Stomach (tissue), 19 donors: ENCODE data around the gene AIFM3. TPM values are rescaled to one million over a fixed set of nuclear protein-coding genes. Genes with fewer than 3 reads are reported as not detected.

ENCODE experiments used
- DNase-seq, 2 donors: peaks; one replicate each; pipeline versions ENCODE4 v3.0.0 to v3.0.0-alpha.2; 2013 to 2019
- H3K27ac ChIP-seq, 5 donors: fragments of 200-600 bp in 4 of 5; sonication (generic) in 4 of 5; one replicate each; pipeline ENCODE4 v1.5.1; 2013 to 2019; ENCODE audit warnings: mild to moderate bottlenecking in 1 of 5, moderate library complexity in 1 of 5
- H3K27me3 ChIP-seq, 3 donors: fragments of 200-600 bp; sonication (generic); one replicate each; pipeline ENCODE4 v1.5.1; 2017 to 2019; ENCODE audit warnings: mixed run types in 1 of 3
- H3K36me3 ChIP-seq, 4 donors: fragments of 200-600 bp; sonication (generic); 1 replicate in 3 of 4; 2 replicates in 1 of 4; pipeline ENCODE4 v1.5.1; 2016 to 2019
- H3K4me1 ChIP-seq, 4 donors: fragments of 200-600 bp; sonication (generic); one replicate each; pipeline ENCODE4 v1.5.1; 2016 to 2019
- H3K4me3 ChIP-seq, 4 donors: fragments of 200-600 bp; sonication (generic) in 3 of 4; one replicate each; pipeline ENCODE4 v1.5.1; 2016 to 2019; ENCODE audit warnings: mild to moderate bottlenecking in 1 of 4
- H3K9me3 ChIP-seq, 4 donors: fragments of 200-600 bp; sonication (generic); one replicate each; pipeline ENCODE4 v1.5.1; 2016 to 2019
- CTCF ChIP-seq, 7 experiments: fragments of 450-650 bp in 4 of 7; fragments of 200-600 bp in 3 of 7; sonication (generic) in 3 of 7; IDR thresholded peaks; one replicate each; pipeline ENCODE4 v1.5.1; 2016 to 2019; ENCODE audit warnings: antibody characterized with exemption in 7 of 7, control low read depth in 2 of 7, mild to moderate bottlenecking in 1 of 7
- EP300 ChIP-seq: sonication (generic); formaldehyde crosslinking; IDR thresholded peaks from one replicate; pipeline ENCODE4 v1.6.1; 2017; ENCODE audit warnings: antibody characterized with exemption
- POLR2A ChIP-seq, 4 donors: fragments of 450-650 bp; IDR thresholded peaks; one replicate each; pipeline ENCODE4 v1.6.1; 2016; ENCODE audit warnings: antibody characterized with exemption in 4 of 4, control low read depth in 2 of 4, mild to moderate bottlenecking in 1 of 4, moderate library complexity in 1 of 4
- POLR2AphosphoS5 ChIP-seq, 3 donors: sonication (generic); formaldehyde crosslinking; IDR thresholded peaks; one replicate each; pipeline ENCODE4 v1.6.1; 2016; ENCODE audit warnings: antibody characterized with exemption in 3 of 3
- WGBS, 5 donors: extraction: QIAGEN DNeasy Blood & Tissue Kit in 3 of 5; methylation state at CpG; one replicate each; pipeline versions ENCODE4 v1.1.5 to v1.1.7; 2013 to 2018; 5-methylcytosine and 5-hydroxymethylcytosine counted together
- intact Hi-C: fragments of 100-400 bp; cut with DNase I; formaldehyde crosslinking; loops from one replicate; pipeline ENCODE4 v1.15.1; 2023; ENCODE audit warnings: low total_unique reads
- long read RNA-seq, 10 donors: transcript quantifications; one replicate each; lab custom pipeline, GENCODE V29; 2026
- polyA plus RNA-seq, 3 donors: library from polyadenylated mRNA; stranded (reverse); fragments of 200-250 nt; gene quantifications; one replicate each; pipeline ENCODE4 v1.2.3, GENCODE V29; 2013
- total RNA-seq, 5 donors: library from RNA; depleted of rRNA; stranded (reverse); fragments of >200 nt; gene quantifications; one replicate each; pipeline versions ENCODE4 v1.1.0 to v1.2.3, GENCODE V29; 2014 to 2016
- donor health status: healthy with polysubstance abuse.
- donor health status: Bipolar disorder and iron deficiency.
- donor health status: healthy.

The AIFM3 gene
- total RNA-seq (100 to 1,000 TPM in 1 of 5 donors, under 1 TPM in 1, not detected in 3; 0.55 to 157 TPM), polyA plus RNA-seq (1 to 10 TPM in 2 of 3 donors, under 1 TPM in 1; 0.75 to 4.1 (median 2.1) TPM)
- long read RNA-seq, donor 1, result 0 reads
- long read RNA-seq, donor 2, result 0 reads
- long read RNA-seq, donor 3, result 0 reads
- long read RNA-seq, donor 4, result 0 reads
- long read RNA-seq, donor 5, result 0 reads
- long read RNA-seq, donor 6, result 0 reads
- long read RNA-seq, donor 7, result 0 reads
- long read RNA-seq, donor 8, result 0 reads
- long read RNA-seq, donor 9, result 0 reads
- long read RNA-seq, donor 10, result 0 reads

- Histone ChIP-seq H3K27ac (no peak within 1 kb of the TSS), H3K4me3 (no peak within 1 kb of the TSS), H3K9me3 (no peaks in the 10 kb centered on the region), H3K36me3 (no peaks in the 10 kb centered on the region), H3K27me3 (peaks cover 0 to 33% (median 13%) of the 10 kb centered on the region in 3 donors), H3K4me1 (peaks cover 9 to 27% (median 12%) of the 10 kb centered on the region in 4 donors)
- no peak for DNase-seq
- 56 to 73% (median 66%) methylated on average over 14 to 22 of the region's 22 CpGs for WGBS, 5 donors
- intact Hi-C loops, result loop anchor here (10.0 kb wide), 1 partner anchor 58 kb away; no protein-coding TSS in a partner anchor
- TF ChIP-seq POLR2AphosphoS5 (IDR thresholded peaks at IDR 0.05) (no peak), EP300 (no peak), CTCF (IDR thresholded peaks at IDR 0.05) (no peak), POLR2A (IDR thresholded peaks at IDR 0.05) (no peak)
These were observed at the start of gene AIFM3 for GRCh38 chr22:20966883-20967696. TSS of gene AIFM3 (plus strand) at chr22:20967255. CDS start at chr22:20967945, 690 bp downstream.

- Histone ChIP-seq H3K27me3 (no peaks in the 10 kb centered on the region), H3K4me3 (peak overlapping the region; percentile 87 to 99 (median 96)), H3K9me3 (no peaks in the 10 kb centered on the region), H3K27ac (peak overlapping the region in 4 of 5 donors; percentile 97 to 98 (median 98)), H3K36me3 (no peaks in the 10 kb centered on the region), H3K4me1 (peaks cover 20 to 57% (median 44%) of the 10 kb centered on the region in 4 donors)
- 0 to 2% (median 0%) methylated on average over 18 to 19 of the region's 19 CpGs for WGBS, 5 donors
- peak in 1 of 2 donors; percentile 11 for DNase-seq
- intact Hi-C loops, result no loop called here
- TF ChIP-seq EP300 (no peak), POLR2A (IDR thresholded peaks at IDR 0.05) (no peak), POLR2AphosphoS5 (IDR thresholded peaks at IDR 0.05) (no peak), CTCF (IDR thresholded peaks at IDR 0.05) (no peak)
These were observed 48.3 kb upstream of the AIFM3 start for GRCh38 chr22:20918663-20919218.

- Histone ChIP-seq H3K4me1 (peaks cover 20 to 67% (median 49%) of the 10 kb centered on the region in 4 donors), H3K4me3 (peak overlapping the region; percentile 87 to 99 (median 96)), H3K36me3 (no peaks in the 10 kb centered on the region), H3K9me3 (no peaks in the 10 kb centered on the region), H3K27ac (peak overlapping the region in 2 of 5 donors; percentile 52 to 97), H3K27me3 (no peaks in the 10 kb centered on the region)
- TF ChIP-seq CTCF (IDR thresholded peaks at IDR 0.05) (no peak), EP300 (no peak), POLR2A (IDR thresholded peaks at IDR 0.05) (no peak), POLR2AphosphoS5 (IDR thresholded peaks at IDR 0.05) (no peak)
- intact Hi-C loops, result no loop called here
- DNase-seq, result peak in 1 of 2 donors; percentile 18
- WGBS, 5 donors, result 4 to 7% (median 6%) methylated on average over 4 of the region's 4 CpGs
These were observed 47.3 kb upstream of the AIFM3 start for GRCh38 chr22:20919718-20920117.

- H3K4me1 ChIP-seq, result peaks cover 20 to 78% (median 60%) of the 10 kb centered on the region in 4 donors
- peak overlapping the region in 3 of 4 donors; percentile 87 to 99 (median 93) for H3K4me3 ChIP-seq
These were observed 46.2 kb upstream of the AIFM3 start for GRCh38 chr22:20920881-20921203.

More at GRCh38 chr22:20920881-20921203, 46.2 kb upstream of the AIFM3 start:
- TF ChIP-seq POLR2AphosphoS5 (IDR thresholded peaks at IDR 0.05), result no peak
- TF ChIP-seq EP300, result no peak
- no peak for TF ChIP-seq POLR2A (IDR thresholded peaks at IDR 0.05)
- no peak for TF ChIP-seq CTCF (IDR thresholded peaks at IDR 0.05)
- Histone ChIP-seq H3K9me3 (no peaks in the 10 kb centered on the region), H3K27me3 (no peaks in the 10 kb centered on the region), H3K36me3 (no peaks in the 10 kb centered on the region), H3K27ac (peak overlapping the region in 2 of 5 donors; percentile 7 to 52)
- intact Hi-C loops, result no loop called here
- no peak for DNase-seq
- WGBS, 5 donors, result 26 to 38% (median 32%) methylated on average over 3 of the region's 3 CpGs
